ENCODE data around the gene KIT.

KIT gene

GRCh38 chr4:54657185-54657550, 589 bp upstream of the KIT start:
- TF ChIP-seq GATA3 (IDR thresholded peaks at IDR 0.05; ENCODE audit: low read depth, low read length), result no peak
- TF ChIP-seq GATA2 (IDR thresholded peaks at IDR 0.05; ENCODE audit: low read depth, low read length), result no peak

DNA sequence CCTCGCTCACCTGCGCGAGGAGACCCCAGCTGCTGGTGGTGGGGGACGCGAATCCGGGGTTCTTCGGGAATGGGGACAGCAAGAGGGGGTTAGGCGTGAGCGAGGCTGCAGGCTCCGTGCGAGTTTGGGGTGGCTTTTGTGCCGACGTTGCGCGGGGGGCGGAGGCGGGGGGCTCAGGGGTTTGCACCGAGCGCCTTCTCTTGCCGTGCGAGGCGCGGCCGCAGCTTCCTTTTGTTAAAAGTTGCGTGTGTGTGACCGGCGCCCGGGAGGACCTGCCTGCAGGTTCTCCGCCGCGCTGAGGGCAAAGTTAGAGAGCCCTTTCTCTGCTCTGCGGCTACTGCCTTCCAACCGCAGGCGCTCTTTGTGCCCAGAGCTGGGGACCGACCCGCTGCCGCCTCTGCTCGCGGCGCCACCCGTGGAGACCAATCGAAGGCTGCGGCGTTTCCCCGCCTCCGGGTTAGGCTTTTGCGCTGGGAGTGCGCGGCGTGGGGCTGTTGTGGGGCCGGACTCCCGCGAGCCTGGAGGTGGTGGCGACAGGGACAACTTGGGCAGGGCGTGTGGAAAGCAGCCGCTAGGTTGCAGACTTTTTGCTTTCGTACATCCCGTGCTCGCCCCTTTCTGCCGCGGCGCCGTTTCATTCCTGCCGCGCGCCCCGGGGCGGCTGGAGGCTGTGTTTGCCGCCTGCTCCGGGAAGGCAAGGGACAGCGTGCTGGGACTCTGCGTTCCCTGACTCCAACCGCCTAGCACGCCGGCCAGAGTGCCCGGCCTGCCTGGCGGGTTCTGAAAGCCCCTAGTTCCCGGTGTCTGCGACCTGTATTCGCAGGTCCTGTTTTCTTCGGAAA, 716 bp downstream of the KIT start:
- TF ChIP-seq GATA3 (IDR thresholded peaks at IDR 0.05; ENCODE audit: low read depth, low read length), result no peak
- TF ChIP-seq GATA2 (IDR thresholded peaks at IDR 0.05; ENCODE audit: low read depth, low read length), result no peak

GRCh38 chr4:54659313-54659712, 1.6 kb downstream of the KIT start:
- TF ChIP-seq GATA3 (IDR thresholded peaks at IDR 0.05; ENCODE audit: low read depth, low read length), result no peak
- no peak for TF ChIP-seq GATA2 (IDR thresholded peaks at IDR 0.05; ENCODE audit: low read depth, low read length)

DNA sequence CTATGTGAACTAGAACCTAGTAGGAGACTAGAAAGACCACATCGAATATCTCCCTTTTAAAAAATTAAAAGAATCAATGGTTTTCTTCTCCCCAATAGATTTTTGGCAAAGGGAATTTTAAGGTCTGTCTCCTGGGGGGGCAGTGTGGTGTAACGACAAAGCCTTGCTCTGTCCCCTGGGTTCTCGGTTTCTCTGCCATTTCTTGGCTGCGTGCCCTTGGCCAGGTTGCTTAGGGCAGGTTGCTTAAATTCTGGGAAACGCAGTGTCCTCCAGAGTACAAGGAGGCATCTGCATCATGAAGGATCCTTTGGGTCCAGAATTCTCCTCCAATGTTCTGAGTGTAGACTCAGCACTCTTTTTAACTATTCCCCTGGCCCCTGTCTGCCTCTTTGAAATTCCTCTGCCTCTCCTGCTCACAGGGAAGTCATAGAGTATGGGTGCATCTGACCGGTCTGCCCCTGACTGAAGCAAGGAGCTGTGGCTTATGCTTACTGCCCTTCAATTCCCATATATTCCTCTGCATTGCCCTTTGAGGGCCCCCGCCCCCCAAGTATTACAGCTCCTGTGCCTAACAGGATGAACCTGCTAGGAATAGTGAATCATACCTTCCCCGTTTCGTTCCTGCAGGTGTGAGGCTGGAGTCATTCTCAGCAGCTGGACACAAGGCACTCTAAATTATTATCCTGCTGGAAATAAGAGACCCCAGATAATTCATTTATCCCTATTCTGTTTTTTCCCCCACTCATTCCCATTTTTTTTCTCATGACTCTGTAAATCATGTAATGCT, 2.2 kb downstream of the KIT start:
- TF ChIP-seq GATA3 (IDR thresholded peaks at IDR 0.05; ENCODE audit: low read depth, low read length) (no peak), GATA2 (IDR thresholded peaks at IDR 0.05; ENCODE audit: low read depth, low read length) (no peak)

DNA sequence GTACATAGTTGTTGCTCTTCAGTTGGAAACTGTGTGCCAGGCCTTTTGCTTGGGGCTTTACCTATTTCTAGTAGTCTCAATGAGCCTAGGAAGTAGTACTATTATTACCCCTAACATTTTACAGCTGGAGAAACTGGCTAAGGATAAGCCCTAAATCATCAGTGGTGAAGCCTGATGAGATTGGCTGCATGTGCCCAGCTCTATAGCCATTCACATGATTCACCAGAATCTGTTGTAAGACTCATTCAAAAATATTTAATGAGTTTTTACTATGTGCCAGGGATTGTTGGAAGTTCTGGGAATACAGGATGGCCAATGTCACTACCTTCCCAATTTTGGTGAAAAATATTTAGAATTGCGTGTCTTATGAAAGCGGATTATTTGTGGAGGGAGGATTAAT, 2.8 kb downstream of the KIT start:
- TF ChIP-seq GATA2 (IDR thresholded peaks at IDR 0.05; ENCODE audit: low read depth, low read length) (no peak), GATA3 (IDR thresholded peaks at IDR 0.05; ENCODE audit: low read depth, low read length) (no peak)

GRCh38 chr4:54661169-54661568, 3.4 kb downstream of the KIT start:
- no peak for TF ChIP-seq GATA2 (IDR thresholded peaks at IDR 0.05; ENCODE audit: low read depth, low read length)
- TF ChIP-seq GATA3 (IDR thresholded peaks at IDR 0.05; ENCODE audit: low read depth, low read length), result no peak

DNA sequence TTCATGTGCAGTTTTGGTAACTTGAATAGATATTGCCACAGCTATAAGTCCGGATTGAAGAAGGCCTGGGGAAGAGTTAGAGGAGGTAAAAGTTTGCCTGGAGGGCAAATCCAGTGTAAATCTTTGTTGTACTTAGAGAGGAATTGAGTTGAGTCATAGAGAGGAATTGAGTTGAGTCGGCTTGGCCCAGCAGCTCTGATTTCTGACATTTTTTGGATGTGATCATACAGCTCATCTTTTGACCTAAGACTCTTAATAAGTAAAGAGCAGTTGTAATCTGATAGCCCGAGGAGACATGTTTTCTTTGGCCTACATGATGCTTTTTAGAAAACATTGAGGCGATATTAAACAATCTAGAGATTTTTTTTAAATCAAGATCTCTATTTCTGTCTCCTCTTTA, 3.9 kb downstream of the KIT start:
- no peak for TF ChIP-seq GATA3 (IDR thresholded peaks at IDR 0.05; ENCODE audit: low read depth, low read length)
- TF ChIP-seq GATA2 (IDR thresholded peaks at IDR 0.05; ENCODE audit: low read depth, low read length), result no peak

DNA sequence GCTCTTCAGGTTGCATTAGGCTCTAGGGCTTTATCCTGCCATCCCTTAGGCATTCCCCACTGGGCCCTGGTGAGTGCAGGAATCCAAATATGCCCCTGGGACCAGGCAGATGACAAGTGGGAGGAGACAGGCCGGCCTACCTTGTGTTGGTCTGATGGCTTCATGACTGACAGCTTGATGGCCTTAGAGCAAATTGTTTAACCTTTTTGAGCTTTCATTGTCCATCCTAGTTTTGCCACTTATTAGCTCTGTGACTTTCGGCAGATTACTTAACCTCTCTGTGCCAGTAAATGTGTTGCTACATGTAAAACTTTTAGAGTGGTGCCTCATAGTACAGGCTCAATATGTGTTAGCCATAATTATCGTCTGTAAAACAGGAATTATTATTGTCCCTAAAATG, 4.4 kb downstream of the KIT start:
- TF ChIP-seq GATA3 (IDR thresholded peaks at IDR 0.05; ENCODE audit: low read depth, low read length) (no peak), GATA2 (IDR thresholded peaks at IDR 0.05; ENCODE audit: low read depth, low read length) (no peak)

GRCh38 chr4:54662901-54663585, 5.3 kb downstream of the KIT start:
- TF ChIP-seq GATA3 (IDR thresholded peaks at IDR 0.05; ENCODE audit: low read depth, low read length), result no peak
- no peak for TF ChIP-seq GATA2 (IDR thresholded peaks at IDR 0.05; ENCODE audit: low read depth, low read length)

GRCh38 chr4:54664400-54664799, 6.6 kb downstream of the KIT start:
- TF ChIP-seq GATA2 (IDR thresholded peaks at IDR 0.05; ENCODE audit: low read depth, low read length) (no peak), GATA3 (IDR thresholded peaks at IDR 0.05; ENCODE audit: low read depth, low read length) (no peak)

DNA sequence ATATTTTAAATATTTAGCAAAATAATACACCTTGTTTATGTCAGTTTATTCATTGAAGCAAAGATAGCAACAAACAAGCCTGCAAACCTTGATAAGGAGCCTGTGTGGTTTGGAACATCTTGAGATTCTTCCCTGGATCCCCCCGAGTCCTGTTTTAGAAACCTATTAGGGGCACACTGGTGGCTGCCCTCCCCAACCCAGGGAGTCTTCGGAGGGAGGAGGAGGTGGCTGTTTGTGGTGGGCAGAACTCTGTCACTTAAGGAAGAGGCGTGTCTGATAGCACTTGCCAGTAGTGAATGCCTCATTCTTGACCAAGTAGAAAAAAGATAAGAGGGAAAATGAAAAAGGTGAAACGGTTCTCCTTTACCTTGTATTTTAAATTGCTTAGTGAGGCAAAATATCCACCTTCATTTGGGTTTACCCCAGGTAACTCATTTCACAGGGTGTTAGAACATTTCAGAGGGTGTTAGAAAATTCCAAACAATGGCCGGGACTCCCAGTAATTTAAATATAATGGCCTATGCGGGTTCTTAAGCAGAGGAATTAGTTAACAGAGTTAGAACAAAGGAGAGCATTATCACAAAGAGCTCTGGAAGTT, 10.4 kb downstream of the KIT start:
- TF ChIP-seq GATA2 (IDR thresholded peaks at IDR 0.05; ENCODE audit: low read depth, low read length) (no peak), GATA3 (IDR thresholded peaks at IDR 0.05; ENCODE audit: low read depth, low read length) (no peak)

GRCh38 chr4:54669831-54670230, 12.1 kb downstream of the KIT start:
- TF ChIP-seq GATA3 (IDR thresholded peaks at IDR 0.05; ENCODE audit: low read depth, low read length), result no peak
- TF ChIP-seq GATA2 (IDR thresholded peaks at IDR 0.05; ENCODE audit: low read depth, low read length), result no peak

DNA sequence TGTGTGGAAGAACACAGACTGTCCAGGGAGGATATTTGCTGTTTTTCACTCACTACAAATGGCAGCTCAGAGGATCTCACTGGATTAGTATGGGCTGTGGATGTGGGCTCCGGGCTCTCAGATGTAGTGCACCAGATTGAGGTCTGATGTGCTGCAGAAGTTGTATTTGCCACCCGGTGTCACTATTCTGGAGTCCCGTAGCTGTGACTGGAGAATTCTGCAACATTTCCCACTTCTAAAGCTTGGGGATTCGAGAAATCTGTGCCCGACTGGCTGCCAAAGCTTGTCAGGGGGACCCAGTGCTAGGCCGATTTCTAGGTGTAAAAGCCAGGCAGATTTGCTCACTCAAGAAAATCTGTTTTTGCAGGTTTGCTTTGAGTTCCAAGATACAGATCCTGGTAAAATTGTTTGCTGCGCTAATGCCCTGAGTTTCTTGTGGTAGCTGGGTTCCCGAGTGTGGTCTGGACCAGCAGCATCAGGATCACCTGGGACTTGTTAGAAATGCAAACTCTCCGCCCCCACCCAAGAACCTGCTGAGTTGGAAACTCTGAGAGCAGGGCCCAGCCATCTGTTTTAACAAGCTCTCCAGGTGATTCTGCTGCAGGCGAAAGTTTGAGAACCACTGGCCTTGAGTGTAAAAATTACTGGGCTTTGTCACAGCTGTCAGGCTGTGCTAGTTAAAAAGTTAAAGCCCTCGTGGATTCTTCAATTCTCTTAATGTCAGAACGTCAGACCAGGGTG, 18.1 kb downstream of the KIT start:
- TF ChIP-seq GATA2 (IDR thresholded peaks at IDR 0.05; ENCODE audit: low read depth, low read length), result no peak
- TF ChIP-seq GATA3 (IDR thresholded peaks at IDR 0.05; ENCODE audit: low read depth, low read length), result no peak
